ENCODE results near the gene PTBP1.

- TF ChIP-seq POLR2A (IDR thresholded peaks at IDR 0.05; ENCODE audit: low read length) (no peak), GATA1 (IDR thresholded peaks at IDR 0.05; ENCODE audit: low read depth, low read length) (no peak)
These were observed 2.0 kb downstream of the PTBP1 start for GRCh38 chr19:799076-799881.
